GM12878 (cell line): ENCODE data around the gene ANKRD13A. TPM values are rescaled to one million over a fixed set of nuclear protein-coding genes. Genes with fewer than 3 reads are reported as not detected.

Experiments
- BACH1 ChIP-seq: fragments of 450-650 bp; IDR thresholded peaks from 2 replicates; pipeline ENCODE4 v1.6.1; 2017; ENCODE audit warnings: mild to moderate bottlenecking, borderline replicate concordance
- BRCA1 ChIP-seq: IDR thresholded peaks from 2 replicates; pipeline ENCODE4 v1.6.1; 2011; ENCODE audit warnings: low read depth, low read length, improper control_type of control experiment
- EGR1 ChIP-seq, 2 experiments: IDR thresholded peaks; 1 replicate in 1 of 2; 2 replicates in 1 of 2; pipeline ENCODE4 v1.6.1; 2011 to 2012; ENCODE audit warnings: low read depth in 2 of 2, low read length in 2 of 2, borderline replicate concordance in 1 of 2, mild to moderate bottlenecking in 1 of 2, moderate library complexity in 1 of 2
- EP300 ChIP-seq, 2 experiments: fragments of 150-350 bp in 1 of 2; IDR thresholded peaks; 2 replicates each; pipeline ENCODE4 v1.6.1; 2011 to 2012; ENCODE audit warnings: low read depth in 2 of 2, low read length in 2 of 2, borderline replicate concordance in 1 of 2, improper control_type of control experiment in 1 of 2, inconsistent platforms in 1 of 2; ENCODE audit not compliant: control insufficient read depth in 1 of 2
- FOS ChIP-seq: IDR thresholded peaks from 3 replicates; pipeline ENCODE4 v1.6.1; 2011; ENCODE audit warnings: borderline replicate concordance; ENCODE audit not compliant: insufficient read length; ENCODE audit errors: extremely low read depth
- GABPA ChIP-seq: IDR thresholded peaks from 2 replicates; pipeline ENCODE4 v1.6.1; 2014; ENCODE audit warnings: antibody characterized with exemption, low read depth, mild to moderate bottlenecking, inconsistent platforms
- IRF4 ChIP-seq: IDR thresholded peaks from 2 replicates; pipeline ENCODE4 v1.6.1; 2011; ENCODE audit warnings: low read depth, low read length
- MTA3 ChIP-seq: IDR thresholded peaks from 2 replicates; pipeline ENCODE4 v1.6.1; 2012; ENCODE audit warnings: low read length, inconsistent platforms, borderline replicate concordance
- RELB ChIP-seq: fragments of 450-650 bp; IDR thresholded peaks from 2 replicates; pipeline ENCODE4 v1.6.1; 2017; ENCODE audit warnings: low read depth, mild to moderate bottlenecking, moderate library complexity
- TBL1XR1 ChIP-seq: IDR thresholded peaks from 2 replicates; pipeline ENCODE4 v1.6.1; 2012; ENCODE audit warnings: low read depth, low read length, improper control_type of control experiment
- ZNF24 ChIP-seq: fragments of 450-650 bp; IDR thresholded peaks from 2 replicates; pipeline ENCODE4 v1.6.1; 2017; ENCODE audit warnings: antibody characterized with exemption, mild to moderate bottlenecking
- ZNF384 ChIP-seq: IDR thresholded peaks from 2 replicates; pipeline ENCODE4 v1.6.1; 2012; ENCODE audit warnings: low read depth, mild to moderate bottlenecking, low read length, improper control_type of control experiment, borderline replicate concordance
- ZNF622 ChIP-seq: fragments of 450-650 bp; IDR thresholded peaks from 2 replicates; pipeline ENCODE4 v1.6.1; 2017; ENCODE audit warnings: mild to moderate bottlenecking, inconsistent platforms
- polyA plus RNA-seq, 11 experiments: library from polyadenylated mRNA; depleted of rRNA in 4 of 11; unstranded in 6 of 11; stranded (reverse) in 5 of 11; fragments of >200 nt; fragmentation: Nextera tagmentation in 4 of 11; fragmentation: Illumina TruSeq in 1 of 11; extraction: Ambion mirVana in 4 of 11; extraction: Trizol in 1 of 11; gene quantifications; 1 replicate in 1 of 11; 2 replicates in 10 of 11; pipeline versions ENCODE4 v1.2.1 to v1.2.3, GENCODE V29; 2011 to 2016; ENCODE audit warnings: inconsistent platforms in 2 of 11, missing spikeins in 2 of 11, low read depth in 1 of 11
- total RNA-seq, 4 experiments: library from RNA; depleted of rRNA in 3 of 4; stranded (reverse); fragments of >200 nt in 3 of 4; fragmentation: Illumina TruSeq in 1 of 4; extraction: Trizol in 1 of 4; gene quantifications; 2 replicates each; pipeline versions ENCODE4 v1.2.1 to v1.2.3, GENCODE V29; 2013 to 2021
- TF ChIP-seq, protein P1 (sequence below): fragments of 150-350 bp; IDR thresholded peaks from 2 replicates; pipeline ENCODE4 v1.6.1; 2016; ENCODE audit warnings: low read depth, low read length
- TF ChIP-seq, protein P2 (sequence below): fragments of 450-650 bp; IDR thresholded peaks from 2 replicates; pipeline ENCODE4 v1.6.1; 2018; ENCODE audit warnings: mild to moderate bottlenecking, low read depth, moderate library complexity; ENCODE audit not compliant: partially characterized antibody
- TF ChIP-seq, protein P3 (sequence below): IDR thresholded peaks from 2 replicates; pipeline ENCODE4 v1.6.1; 2012; ENCODE audit warnings: mild to moderate bottlenecking, low read depth, low read length
- TF ChIP-seq, protein P4 (sequence below): IDR thresholded peaks from 2 replicates; pipeline ENCODE4 v1.6.1; 2012; ENCODE audit warnings: low read depth, low read length, improper control_type of control experiment

Gene ANKRD13A
- total and polyA plus RNA-seq, 10 of the 15 experiments (the other 5 are each of a cell fraction or from before 2014, with no cell fraction given), result 10.2 to 93.4 (median 76.5) TPM

DNA sequence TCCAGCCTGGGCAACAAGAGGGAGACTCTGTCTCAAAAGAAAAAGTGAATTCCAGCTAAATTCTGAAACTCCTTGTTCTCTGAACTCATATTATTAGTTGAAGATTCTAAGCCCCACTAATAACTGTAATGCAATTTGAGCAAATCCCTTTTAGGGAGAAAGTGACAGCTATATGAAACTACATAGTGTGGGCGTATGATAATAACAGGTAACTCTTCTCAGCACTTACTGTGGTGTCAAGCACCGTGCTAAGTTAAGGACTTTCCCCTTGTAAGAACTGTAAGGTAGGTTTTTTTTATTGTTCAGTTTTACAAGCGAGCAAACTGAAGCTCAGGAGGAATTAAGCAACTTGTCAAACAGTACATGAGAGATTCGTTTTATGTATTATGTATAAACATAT lies 5.4 kb downstream of the ANKRD13A start (continued):
- 0 out of 2 replicates have a peak, but pooled peaks have one; percentile 21 for TF ChIP-seq MTA3
- TF ChIP-seq EP300 (IDR thresholded peaks at IDR 0.05; ENCODE audit: borderline replicate concordance in 1 of 2, control insufficient read depth in 1 of 2, low read depth in 2 of 2, low read length in 2 of 2), result peak in 1 of 2 experiments; percentile 59; a peak in 1 of 4 replicates
- no peak for TF ChIP-seq ZNF622
- peak; percentile 52; the same call in 1 of the 2 replicates for TF ChIP-seq BACH1
- TF ChIP-seq, protein P1, sequence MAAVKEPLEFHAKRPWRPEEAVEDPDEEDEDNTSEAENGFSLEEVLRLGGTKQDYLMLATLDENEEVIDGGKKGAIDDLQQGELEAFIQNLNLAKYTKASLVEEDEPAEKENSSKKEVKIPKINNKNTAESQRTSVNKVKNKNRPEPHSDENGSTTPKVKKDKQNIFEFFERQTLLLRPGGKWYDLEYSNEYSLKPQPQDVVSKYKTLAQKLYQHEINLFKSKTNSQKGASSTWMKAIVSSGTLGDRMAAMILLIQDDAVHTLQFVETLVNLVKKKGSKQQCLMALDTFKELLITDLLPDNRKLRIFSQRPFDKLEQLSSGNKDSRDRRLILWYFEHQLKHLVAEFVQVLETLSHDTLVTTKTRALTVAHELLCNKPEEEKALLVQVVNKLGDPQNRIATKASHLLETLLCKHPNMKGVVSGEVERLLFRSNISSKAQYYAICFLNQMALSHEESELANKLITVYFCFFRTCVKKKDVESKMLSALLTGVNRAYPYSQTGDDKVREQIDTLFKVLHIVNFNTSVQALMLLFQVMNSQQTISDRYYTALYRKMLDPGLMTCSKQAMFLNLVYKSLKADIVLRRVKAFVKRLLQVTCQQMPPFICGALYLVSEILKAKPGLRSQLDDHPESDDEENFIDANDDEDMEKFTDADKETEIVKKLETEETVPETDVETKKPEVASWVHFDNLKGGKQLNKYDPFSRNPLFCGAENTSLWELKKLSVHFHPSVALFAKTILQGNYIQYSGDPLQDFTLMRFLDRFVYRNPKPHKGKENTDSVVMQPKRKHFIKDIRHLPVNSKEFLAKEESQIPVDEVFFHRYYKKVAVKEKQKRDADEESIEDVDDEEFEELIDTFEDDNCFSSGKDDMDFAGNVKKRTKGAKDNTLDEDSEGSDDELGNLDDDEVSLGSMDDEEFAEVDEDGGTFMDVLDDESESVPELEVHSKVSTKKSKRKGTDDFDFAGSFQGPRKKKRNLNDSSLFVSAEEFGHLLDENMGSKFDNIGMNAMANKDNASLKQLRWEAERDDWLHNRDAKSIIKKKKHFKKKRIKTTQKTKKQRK, result no peak
- peak; percentile 52; the same call in 1 of the 2 replicates for TF ChIP-seq TBL1XR1
- TF ChIP-seq, protein P2, sequence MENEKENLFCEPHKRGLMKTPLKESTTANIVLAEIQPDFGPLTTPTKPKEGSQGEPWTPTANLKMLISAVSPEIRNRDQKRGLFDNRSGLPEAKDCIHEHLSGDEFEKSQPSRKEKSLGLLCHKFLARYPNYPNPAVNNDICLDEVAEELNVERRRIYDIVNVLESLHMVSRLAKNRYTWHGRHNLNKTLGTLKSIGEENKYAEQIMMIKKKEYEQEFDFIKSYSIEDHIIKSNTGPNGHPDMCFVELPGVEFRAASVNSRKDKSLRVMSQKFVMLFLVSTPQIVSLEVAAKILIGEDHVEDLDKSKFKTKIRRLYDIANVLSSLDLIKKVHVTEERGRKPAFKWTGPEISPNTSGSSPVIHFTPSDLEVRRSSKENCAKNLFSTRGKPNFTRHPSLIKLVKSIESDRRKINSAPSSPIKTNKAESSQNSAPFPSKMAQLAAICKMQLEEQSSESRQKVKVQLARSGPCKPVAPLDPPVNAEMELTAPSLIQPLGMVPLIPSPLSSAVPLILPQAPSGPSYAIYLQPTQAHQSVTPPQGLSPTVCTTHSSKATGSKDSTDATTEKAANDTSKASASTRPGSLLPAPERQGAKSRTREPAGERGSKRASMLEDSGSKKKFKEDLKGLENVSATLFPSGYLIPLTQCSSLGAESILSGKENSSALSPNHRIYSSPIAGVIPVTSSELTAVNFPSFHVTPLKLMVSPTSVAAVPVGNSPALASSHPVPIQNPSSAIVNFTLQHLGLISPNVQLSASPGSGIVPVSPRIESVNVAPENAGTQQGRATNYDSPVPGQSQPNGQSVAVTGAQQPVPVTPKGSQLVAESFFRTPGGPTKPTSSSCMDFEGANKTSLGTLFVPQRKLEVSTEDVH, result no peak
- TF ChIP-seq BRCA1, result no peak
- TF ChIP-seq, protein P3, sequence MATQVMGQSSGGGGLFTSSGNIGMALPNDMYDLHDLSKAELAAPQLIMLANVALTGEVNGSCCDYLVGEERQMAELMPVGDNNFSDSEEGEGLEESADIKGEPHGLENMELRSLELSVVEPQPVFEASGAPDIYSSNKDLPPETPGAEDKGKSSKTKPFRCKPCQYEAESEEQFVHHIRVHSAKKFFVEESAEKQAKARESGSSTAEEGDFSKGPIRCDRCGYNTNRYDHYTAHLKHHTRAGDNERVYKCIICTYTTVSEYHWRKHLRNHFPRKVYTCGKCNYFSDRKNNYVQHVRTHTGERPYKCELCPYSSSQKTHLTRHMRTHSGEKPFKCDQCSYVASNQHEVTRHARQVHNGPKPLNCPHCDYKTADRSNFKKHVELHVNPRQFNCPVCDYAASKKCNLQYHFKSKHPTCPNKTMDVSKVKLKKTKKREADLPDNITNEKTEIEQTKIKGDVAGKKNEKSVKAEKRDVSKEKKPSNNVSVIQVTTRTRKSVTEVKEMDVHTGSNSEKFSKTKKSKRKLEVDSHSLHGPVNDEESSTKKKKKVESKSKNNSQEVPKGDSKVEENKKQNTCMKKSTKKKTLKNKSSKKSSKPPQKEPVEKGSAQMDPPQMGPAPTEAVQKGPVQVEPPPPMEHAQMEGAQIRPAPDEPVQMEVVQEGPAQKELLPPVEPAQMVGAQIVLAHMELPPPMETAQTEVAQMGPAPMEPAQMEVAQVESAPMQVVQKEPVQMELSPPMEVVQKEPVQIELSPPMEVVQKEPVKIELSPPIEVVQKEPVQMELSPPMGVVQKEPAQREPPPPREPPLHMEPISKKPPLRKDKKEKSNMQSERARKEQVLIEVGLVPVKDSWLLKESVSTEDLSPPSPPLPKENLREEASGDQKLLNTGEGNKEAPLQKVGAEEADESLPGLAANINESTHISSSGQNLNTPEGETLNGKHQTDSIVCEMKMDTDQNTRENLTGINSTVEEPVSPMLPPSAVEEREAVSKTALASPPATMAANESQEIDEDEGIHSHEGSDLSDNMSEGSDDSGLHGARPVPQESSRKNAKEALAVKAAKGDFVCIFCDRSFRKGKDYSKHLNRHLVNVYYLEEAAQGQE, result 0 out of 2 replicates have a peak, but pooled peaks have one; percentile 24
- TF ChIP-seq, protein P4, sequence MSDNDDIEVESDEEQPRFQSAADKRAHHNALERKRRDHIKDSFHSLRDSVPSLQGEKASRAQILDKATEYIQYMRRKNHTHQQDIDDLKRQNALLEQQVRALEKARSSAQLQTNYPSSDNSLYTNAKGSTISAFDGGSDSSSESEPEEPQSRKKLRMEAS, result no peak
- no peak for TF ChIP-seq FOS
- peak; percentile 66; the same call in 1 of the 2 replicates for TF ChIP-seq RELB
- peak in 1 of 2 experiments; percentile 79; a peak in 1 of 3 replicates for TF ChIP-seq EGR1 (IDR thresholded peaks at IDR 0.05; ENCODE audit: borderline replicate concordance in 1 of 2, low read depth in 2 of 2, low read length in 2 of 2)
- no peak for TF ChIP-seq GABPA
- TF ChIP-seq ZNF384, result peak; percentile 76
- TF ChIP-seq IRF4, result peak; percentile 63; the same call in 1 of the 2 replicates
- peak; percentile 58 for TF ChIP-seq ZNF24
